ENCODE data around the gene ASAP3. TPM values are rescaled to one million over a fixed set of nuclear protein-coding genes. Genes with fewer than 3 reads are reported as not detected.

Gene ASAP3
- total and polyA plus RNA-seq, 8 donors: 24.9 to 228 (median 30.5) TPM

DNA sequence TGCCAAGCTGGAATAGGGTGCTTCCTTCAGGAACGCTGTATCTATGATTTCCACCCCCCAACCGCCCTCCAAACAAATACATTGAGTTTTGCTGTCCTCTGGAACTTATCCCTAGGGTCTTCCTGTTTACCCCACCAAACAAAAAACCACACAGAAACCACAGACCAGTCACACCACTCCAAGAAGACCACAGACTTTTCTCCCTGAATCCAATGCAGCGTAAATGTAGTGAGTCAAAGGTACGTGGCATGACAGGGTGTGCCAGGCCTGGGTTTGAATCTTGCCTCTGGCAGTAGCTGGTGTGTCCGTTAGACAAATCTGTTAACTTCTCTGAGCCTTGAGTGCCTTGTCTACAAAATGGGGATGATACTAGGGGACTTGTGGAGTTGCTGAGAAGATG is 27.8 kb downstream of the ASAP3 start:
- DNase-seq: no peak
- no peaks in the 10 kb centered on the region for H3K27me3 ChIP-seq
- no peaks in the 10 kb centered on the region for H3K9me3 ChIP-seq
- H3K4me1 ChIP-seq: peaks cover 14 to 25% (median 21%) of the 10 kb centered on the region in 4 donors
- intact Hi-C loops (cut with DNase I; ENCODE audit: low total_unique reads): no loop called here
- peak overlapping the region in 2 of 5 donors; percentile 8 to 25 for H3K27ac ChIP-seq
- H3K36me3 ChIP-seq: peaks cover 0 to 21% (median 20%) of the 10 kb centered on the region in 4 donors
- WGBS, 5 donors: 67 to 90% (median 85%) methylated on average over 5 of the region's 5 CpGs
- no peak overlapping the region for H3K4me3 ChIP-seq
- TF ChIP-seq POLR2AphosphoS5 (IDR thresholded peaks at IDR 0.05) (no peak), EP300 (IDR thresholded peaks at IDR 0.05) (no peak), POLR2A (IDR thresholded peaks at IDR 0.05) (no peak)
- TF ChIP-seq, protein P1, sequence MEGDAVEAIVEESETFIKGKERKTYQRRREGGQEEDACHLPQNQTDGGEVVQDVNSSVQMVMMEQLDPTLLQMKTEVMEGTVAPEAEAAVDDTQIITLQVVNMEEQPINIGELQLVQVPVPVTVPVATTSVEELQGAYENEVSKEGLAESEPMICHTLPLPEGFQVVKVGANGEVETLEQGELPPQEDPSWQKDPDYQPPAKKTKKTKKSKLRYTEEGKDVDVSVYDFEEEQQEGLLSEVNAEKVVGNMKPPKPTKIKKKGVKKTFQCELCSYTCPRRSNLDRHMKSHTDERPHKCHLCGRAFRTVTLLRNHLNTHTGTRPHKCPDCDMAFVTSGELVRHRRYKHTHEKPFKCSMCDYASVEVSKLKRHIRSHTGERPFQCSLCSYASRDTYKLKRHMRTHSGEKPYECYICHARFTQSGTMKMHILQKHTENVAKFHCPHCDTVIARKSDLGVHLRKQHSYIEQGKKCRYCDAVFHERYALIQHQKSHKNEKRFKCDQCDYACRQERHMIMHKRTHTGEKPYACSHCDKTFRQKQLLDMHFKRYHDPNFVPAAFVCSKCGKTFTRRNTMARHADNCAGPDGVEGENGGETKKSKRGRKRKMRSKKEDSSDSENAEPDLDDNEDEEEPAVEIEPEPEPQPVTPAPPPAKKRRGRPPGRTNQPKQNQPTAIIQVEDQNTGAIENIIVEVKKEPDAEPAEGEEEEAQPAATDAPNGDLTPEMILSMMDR (IDR thresholded peaks at IDR 0.05): no peak

DNA sequence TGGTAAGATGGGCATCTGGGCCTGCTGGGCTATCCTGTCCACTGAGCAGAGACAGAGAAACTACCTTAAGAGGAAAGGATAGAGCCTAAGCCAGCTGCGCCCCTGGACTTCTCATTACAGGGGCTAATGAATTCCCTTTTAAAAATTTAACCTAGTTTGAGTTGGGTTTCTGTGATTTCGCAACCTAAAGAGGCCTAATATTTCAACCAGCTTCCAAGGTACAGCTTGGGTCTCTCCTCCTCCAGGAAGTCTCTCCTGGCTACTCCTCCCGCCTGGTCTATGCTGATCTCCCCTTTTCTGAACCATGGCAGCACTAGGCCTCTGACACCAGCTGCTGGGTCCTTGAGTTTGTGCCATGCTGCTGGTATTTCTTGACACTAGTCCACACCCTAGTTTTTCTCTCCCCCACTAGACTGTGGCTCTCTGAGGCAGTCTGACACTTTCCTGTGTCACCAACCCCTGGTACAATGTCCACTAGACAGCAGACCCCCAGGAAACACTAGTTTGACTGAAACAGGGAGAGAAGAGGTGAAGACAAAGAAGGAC is 30.5 kb downstream of the ASAP3 start:
- intact Hi-C loops (cut with DNase I; ENCODE audit: low total_unique reads): no loop called here
- no peaks in the 10 kb centered on the region for H3K27me3 ChIP-seq
- peaks cover 0 to 35% (median 30%) of the 10 kb centered on the region in 4 donors for H3K36me3 ChIP-seq
- no peak for DNase-seq
- TF ChIP-seq POLR2AphosphoS5 (IDR thresholded peaks at IDR 0.05) (no peak), POLR2A (IDR thresholded peaks at IDR 0.05) (no peak), EP300 (IDR thresholded peaks at IDR 0.05) (no peak)
- TF ChIP-seq, protein P1 (IDR thresholded peaks at IDR 0.05): no peak
- H3K4me1 ChIP-seq: peaks cover 16 to 35% (median 27%) of the 10 kb centered on the region in 4 donors
- peak overlapping the region in 2 of 5 donors; percentile 83 to 85 for H3K27ac ChIP-seq
- H3K4me3 ChIP-seq: no peak overlapping the region
- no peaks in the 10 kb centered on the region for H3K9me3 ChIP-seq
- 91 to 98% (median 95%) methylated on average over 3 of the region's 3 CpGs for WGBS, 5 donors

DNA sequence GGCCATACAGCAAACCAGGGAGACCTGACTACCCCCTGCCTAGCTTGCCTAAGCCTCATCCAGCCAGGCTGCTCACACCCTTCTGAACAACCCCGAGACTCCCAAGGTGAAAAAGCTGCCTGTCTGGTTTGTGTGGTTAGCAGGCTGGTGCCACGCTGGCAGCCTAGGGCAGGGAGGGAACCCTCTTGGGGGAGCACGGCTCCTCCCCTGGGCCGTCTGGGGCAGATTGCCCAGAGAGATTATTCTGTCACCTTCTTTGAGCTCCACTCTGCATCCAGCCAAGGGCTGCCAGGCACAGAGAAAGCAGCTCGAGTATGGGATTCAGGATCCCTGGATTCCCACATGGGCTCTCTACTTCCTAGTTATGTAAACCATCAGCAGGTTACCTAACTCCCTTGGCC is 32.0 kb downstream of the ASAP3 start:
- Histone ChIP-seq H3K27me3 (no peaks in the 10 kb centered on the region), H3K4me1 (peaks cover 16 to 35% (median 27%) of the 10 kb centered on the region in 4 donors), H3K9me3 (no peaks in the 10 kb centered on the region), H3K27ac (peak overlapping the region; percentile 66 to 85 (median 75)), H3K36me3 (peaks cover 0 to 44% (median 30%) of the 10 kb centered on the region in 4 donors), H3K4me3 (no peak overlapping the region)
- WGBS, 5 donors: 9 to 40% (median 21%) methylated on average over 1 to 5 of the region's 5 CpGs
- intact Hi-C loops (cut with DNase I; ENCODE audit: low total_unique reads): no loop called here
- DNase-seq: peak; percentile 96
- TF ChIP-seq, protein P1 (IDR thresholded peaks at IDR 0.05): no peak
- TF ChIP-seq POLR2AphosphoS5 (IDR thresholded peaks at IDR 0.05) (peak; percentile 7 to 92 (median 88)), EP300 (IDR thresholded peaks at IDR 0.05) (no peak), POLR2A (IDR thresholded peaks at IDR 0.05) (no peak)

DNA sequence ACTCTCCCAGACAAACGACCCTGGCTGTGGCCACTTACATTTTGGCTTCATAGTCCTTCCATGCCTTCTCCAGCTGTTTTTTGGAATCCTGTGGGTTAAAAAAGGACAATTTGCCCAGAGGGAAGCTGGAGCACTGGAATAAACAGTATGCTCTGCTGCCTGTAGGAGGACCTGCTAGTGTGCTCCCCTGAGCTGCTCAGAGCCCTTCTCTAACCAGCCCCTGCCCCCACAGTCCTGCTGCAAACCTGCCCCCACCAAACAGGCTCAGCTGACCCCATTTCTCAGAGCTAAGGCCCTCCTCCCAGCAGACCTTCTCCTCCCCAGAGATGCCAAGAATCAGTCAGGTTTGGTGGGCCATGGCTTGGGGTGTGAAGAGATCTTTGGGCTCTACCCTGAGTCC is 32.5 kb downstream of the ASAP3 start:
- intact Hi-C loops (cut with DNase I; ENCODE audit: low total_unique reads): no loop called here
- Histone ChIP-seq H3K36me3 (peaks cover 0 to 46% (median 30%) of the 10 kb centered on the region in 4 donors), H3K4me1 (peaks cover 16 to 35% (median 27%) of the 10 kb centered on the region in 4 donors), H3K9me3 (no peaks in the 10 kb centered on the region), H3K27ac (peak overlapping the region; percentile 66 to 85 (median 75)), H3K4me3 (no peak overlapping the region), H3K27me3 (no peaks in the 10 kb centered on the region)
- peak in 1 of 2 donors; percentile 32 for DNase-seq
- WGBS, 5 donors: 6 to 35% (median 15%) methylated on average over 1 of the region's 1 CpG
- TF ChIP-seq POLR2AphosphoS5 (IDR thresholded peaks at IDR 0.05): no peak
- TF ChIP-seq, protein P1 (IDR thresholded peaks at IDR 0.05): no peak
- TF ChIP-seq POLR2A (IDR thresholded peaks at IDR 0.05): no peak
- TF ChIP-seq EP300 (IDR thresholded peaks at IDR 0.05): no peak
